HCT116 (cell line): ENCODE data around the gene PRM1. TPM values are rescaled to one million over a fixed set of nuclear protein-coding genes. Genes with fewer than 3 reads are reported as not detected.

Experiments used
- ATAC-seq: fragments of 200-7000 bp; cut with Tn5 transposase; 2 replicates; pipeline ENCODE4 v1.9.1; 2020; ENCODE audit warnings: mild to moderate bottlenecking, moderate library complexity
- BruUV-seq: library from RNA; stranded (reverse); fragments of 400-500 nt; replicated peaks from 2 replicates; lab custom pipeline; 2021; lab: Mats Ljungman, UMichigan
- CTCF ChIA-PET: fragments of 300-600 bp; sonication (Branson Sonifier 250); formaldehyde crosslinking; loops from one replicate; lab custom pipeline; 2021; ENCODE audit warnings: antibody characterized with exemption; lab: Charles Lee
- POLR2A ChIA-PET: fragments of 300-600, 350-600 bp; sonication (Branson Sonifier 250); formaldehyde crosslinking; loops from one replicate; lab custom pipeline; 2021; ENCODE audit warnings: antibody characterized with exemption; lab: Charles Lee
- RAD21 ChIA-PET, 2 experiments: fragments of 300-600 bp; sonication (Branson Sonifier 250); formaldehyde crosslinking; loops; one replicate each; lab custom pipeline; 2023; ENCODE audit warnings: low total read pairs in 2 of 2; ENCODE audit not compliant: uncharacterized antibody in 2 of 2, unreplicated experiment in 2 of 2, low non-redundant PET in 1 of 2; lab: Charles Lee
- DNase-seq: peaks from one replicate; pipeline ENCODE4 v3.0.0-alpha.2; 2010; ENCODE audit warnings: low read depth, low spot score
- H2AFZ ChIP-seq: fragments of 200-600 bp; shearing (Covaris generic), sonication (generic); 2 replicates; pipeline ENCODE4 v1.6.1; 2017; ENCODE audit warnings: low read depth, mixed run types, mixed read lengths, antibody characterized with exemption, low read length; ENCODE audit not compliant: poor library complexity, severe bottlenecking
- H3K27ac ChIP-seq: 2 replicates; pipeline ENCODE4 v1.5.1; 2012; ENCODE audit warnings: low read depth, low read length
- H3K27me3 ChIP-seq: fragments of 200-600 bp; sonication (generic); 2 replicates; pipeline ENCODE4 v1.6.1; 2016; ENCODE audit warnings: mixed run types, low read length, mixed read lengths; ENCODE audit not compliant: insufficient read depth
- H3K36me3 ChIP-seq, 2 experiments: fragments of 200-500 bp in 1 of 2; fragments of 200-600 bp in 1 of 2; sonication (Bioruptor generic) in 1 of 2; sonication (generic) in 1 of 2; 2 replicates each; pipeline versions ENCODE4 v1.5.1 to v1.6.1; 2014 to 2016; ENCODE audit warnings: low read length in 2 of 2, inconsistent platforms in 1 of 2, mixed read lengths in 1 of 2, mixed run types in 1 of 2; ENCODE audit not compliant: insufficient read depth in 2 of 2, control insufficient read depth in 1 of 2
- H3K4me1 ChIP-seq, 2 experiments: fragments of 200-600 bp in 1 of 2; sonication (generic) in 1 of 2; 2 replicates each; pipeline versions ENCODE4 v1.5.1 to v1.6.1; 2012 to 2017; ENCODE audit warnings: low read length in 2 of 2, inconsistent platforms in 1 of 2, mild to moderate bottlenecking in 1 of 2, mixed read lengths in 1 of 2, mixed run types in 1 of 2, moderate library complexity in 1 of 2; ENCODE audit not compliant: insufficient read depth in 2 of 2, control insufficient read depth in 1 of 2
- H3K4me2 ChIP-seq: fragments of 200-600 bp; sonication (generic); 2 replicates; pipeline ENCODE4 v1.6.1; 2017; ENCODE audit warnings: mixed run types, low read length, mixed read lengths
- H3K4me3 ChIP-seq, 2 experiments: fragments of 200-600 bp in 1 of 2; sonication (generic) in 1 of 2; replicated peaks in 1 of 2; 2 replicates each; pipeline ENCODE4 v1.5.1; 2011 to 2016; ENCODE audit warnings: low read length in 2 of 2, control low read depth in 1 of 2, low read depth in 1 of 2, mild to moderate bottlenecking in 1 of 2, mixed read lengths in 1 of 2, mixed run types in 1 of 2
- H3K79me2 ChIP-seq: fragments of 200-600 bp; sonication (generic); 2 replicates; pipeline ENCODE4 v1.6.1; 2017; ENCODE audit warnings: mild to moderate bottlenecking, mixed run types, low read length, moderate library complexity, mixed read lengths; ENCODE audit not compliant: insufficient read depth
- H3K9ac ChIP-seq: fragments of 200-600 bp; sonication (generic); 2 replicates; pipeline ENCODE4 v1.6.1; 2016; ENCODE audit warnings: low read length, mixed read lengths
- H3K9me2 ChIP-seq: fragments of 200-600 bp; sonication (generic), shearing (Covaris generic); 2 replicates; pipeline ENCODE4 v1.6.1; 2017; ENCODE audit warnings: mixed run types, mild to moderate bottlenecking, moderate library complexity; ENCODE audit not compliant: insufficient read depth
- H3K9me3 ChIP-seq, 2 experiments: fragments of 200-500 bp in 1 of 2; fragments of 200-600 bp in 1 of 2; sonication (Bioruptor generic) in 1 of 2; sonication (generic) in 1 of 2; 2 replicates each; pipeline ENCODE4 v1.6.1; 2014 to 2017; ENCODE audit warnings: low read length in 2 of 2, mixed read lengths in 2 of 2, inconsistent platforms in 1 of 2, low read depth in 1 of 2, mild to moderate bottlenecking in 1 of 2, mixed run types in 1 of 2, moderate library complexity in 1 of 2; ENCODE audit not compliant: control insufficient read depth in 1 of 2, insufficient read depth in 1 of 2
- H4K20me1 ChIP-seq: fragments of 200-600 bp; sonication (generic), shearing (Covaris generic); 2 replicates; pipeline ENCODE4 v1.6.1; 2017; ENCODE audit warnings: mixed run types, mild to moderate bottlenecking, moderate library complexity; ENCODE audit not compliant: insufficient read depth
- CBX3 ChIP-seq: IDR thresholded peaks from 2 replicates; pipeline ENCODE4 v1.6.1; 2012; ENCODE audit warnings: low read depth
- ELF1 ChIP-seq: IDR thresholded peaks from 2 replicates; pipeline ENCODE4 v1.6.1; 2012; ENCODE audit warnings: low read depth, borderline replicate concordance
- EZH2phosphoT487 ChIP-seq: fragments of 200-600 bp; IDR thresholded peaks from 2 replicates; pipeline ENCODE4 v1.6.1; 2018; ENCODE audit warnings: antibody characterized with exemption, borderline replicate concordance
- FOSL1 ChIP-seq: IDR thresholded peaks from 2 replicates; pipeline ENCODE4 v1.6.1; 2012; ENCODE audit warnings: low read depth
- POLR2A ChIP-seq: IDR thresholded peaks from 2 replicates; pipeline ENCODE4 v1.7.0; 2011; ENCODE audit warnings: borderline replicate concordance; ENCODE audit not compliant: insufficient read depth, insufficient read length; ENCODE audit errors: extremely low read depth
- POLR2AphosphoS5 ChIP-seq: IDR thresholded peaks from 2 replicates; pipeline ENCODE4 v1.6.1; 2011; ENCODE audit warnings: mild to moderate bottlenecking, low read depth, low read length, moderate library complexity
- RAD21 ChIP-seq: IDR thresholded peaks from 2 replicates; pipeline ENCODE4 v1.6.1; 2012; ENCODE audit warnings: low read depth, mild to moderate bottlenecking
- SIN3A ChIP-seq: IDR thresholded peaks from 2 replicates; pipeline ENCODE4 v1.6.1; 2012; ENCODE audit warnings: low read depth
- SP1 ChIP-seq: IDR thresholded peaks from 2 replicates; pipeline ENCODE4 v1.6.1; 2012; ENCODE audit warnings: low read depth
- SRF ChIP-seq: IDR thresholded peaks from 2 replicates; pipeline ENCODE4 v1.6.1; 2012; ENCODE audit warnings: low read depth
- YY1 ChIP-seq: IDR thresholded peaks from 2 replicates; pipeline ENCODE4 v1.6.1; 2011; ENCODE audit warnings: low read length, low read depth, moderate library complexity, mild to moderate bottlenecking; ENCODE audit not compliant: insufficient replicate concordance; ENCODE audit errors: extremely low read depth
- ZNF274 ChIP-seq: fragments of 200-500 bp; sonication (Bioruptor generic); IDR thresholded peaks from 2 replicates; pipeline ENCODE4 v1.6.1; 2014; ENCODE audit warnings: mild to moderate bottlenecking, low read depth, low read length, inconsistent platforms
- intact Hi-C: fragments of 100-400 bp; cut with micrococcal nuclease; formaldehyde crosslinking; loops from 2 replicates; pipeline ENCODE4 v1.10.0; 2022
- total RNA-seq: library from RNA; stranded (reverse); gene quantifications from one replicate; pipeline ENCODE4 v1.2.1, GENCODE V29; 2021; ENCODE audit not compliant: unreplicated experiment
- TF ChIP-seq, protein P1 (sequence below): IDR thresholded peaks from 2 replicates; pipeline ENCODE4 v1.6.1; 2012
- TF ChIP-seq, protein P2 (sequence below): IDR thresholded peaks from 2 replicates; pipeline ENCODE4 v1.6.1; 2011; ENCODE audit warnings: mild to moderate bottlenecking, low read length, moderate library complexity; ENCODE audit not compliant: insufficient replicate concordance; ENCODE audit errors: extremely low read depth

PRM1 gene
- total RNA-seq, 1 experiment from 2014 or later, result not detected

DNA sequence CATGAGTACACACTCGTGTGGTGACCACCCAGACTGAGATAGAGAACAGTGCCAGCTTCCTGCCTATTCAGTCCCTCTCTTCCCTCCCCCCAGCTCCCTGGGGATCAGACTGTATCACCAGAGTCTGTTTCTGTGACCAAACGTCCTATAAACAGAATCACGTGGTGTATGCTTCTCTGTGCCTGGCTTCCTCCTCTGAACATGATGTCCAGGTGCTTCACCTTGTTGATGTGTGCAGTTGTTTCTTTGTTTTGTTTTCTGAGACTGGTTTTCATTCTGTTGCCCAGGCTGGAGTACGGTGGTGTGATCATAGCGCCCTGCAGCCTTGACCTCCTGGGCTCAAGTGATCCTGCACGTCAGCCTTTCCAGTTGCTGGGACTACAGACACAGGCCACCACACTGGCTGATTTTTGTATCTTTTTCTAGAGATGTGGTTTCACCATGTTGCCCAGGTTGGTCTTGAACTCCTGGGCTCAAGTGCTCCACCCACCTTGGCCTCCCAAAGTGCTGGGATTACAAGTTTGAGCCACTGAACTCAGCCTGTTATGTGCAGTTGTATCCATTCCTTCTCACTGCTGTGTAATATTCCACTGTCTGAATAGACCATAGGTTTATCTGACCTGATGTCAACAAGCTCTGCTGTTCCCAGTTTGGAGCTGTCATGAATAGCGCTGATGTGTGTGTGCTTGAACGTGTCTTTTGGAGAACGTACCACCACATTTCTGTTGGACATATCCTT, 28.9 kb upstream of the PRM1 start:
- ChIA-PET POLR2A (no interaction called here), RAD21 (no interaction called here), CTCF (no interaction called here)
- Histone ChIP-seq H3K9me3 (no peaks in the 10 kb centered on the region), H3K4me2 (no peak overlapping the region), H4K20me1 (no peaks in the 10 kb centered on the region), H2AFZ (no peak overlapping the region), H3K4me1 (peaks cover 32 to 35% of the 10 kb centered on the region in 2 experiments), H3K9me2 (no peaks in the 10 kb centered on the region), H3K9ac (no peak overlapping the region), H3K4me3 (no peak overlapping the region), H3K27me3 (no peaks in the 10 kb centered on the region), H3K79me2 (no peaks in the 10 kb centered on the region), H3K36me3 (no peaks in the 10 kb centered on the region), H3K27ac (no peak overlapping the region)
- BruUV-seq, result no TSS peak
- DNase-seq (no peak), ATAC-seq (no peak)
- intact Hi-C loops, result no loop called here
- TF ChIP-seq SP1, result no peak
- no peak for TF ChIP-seq CBX3

DNA sequence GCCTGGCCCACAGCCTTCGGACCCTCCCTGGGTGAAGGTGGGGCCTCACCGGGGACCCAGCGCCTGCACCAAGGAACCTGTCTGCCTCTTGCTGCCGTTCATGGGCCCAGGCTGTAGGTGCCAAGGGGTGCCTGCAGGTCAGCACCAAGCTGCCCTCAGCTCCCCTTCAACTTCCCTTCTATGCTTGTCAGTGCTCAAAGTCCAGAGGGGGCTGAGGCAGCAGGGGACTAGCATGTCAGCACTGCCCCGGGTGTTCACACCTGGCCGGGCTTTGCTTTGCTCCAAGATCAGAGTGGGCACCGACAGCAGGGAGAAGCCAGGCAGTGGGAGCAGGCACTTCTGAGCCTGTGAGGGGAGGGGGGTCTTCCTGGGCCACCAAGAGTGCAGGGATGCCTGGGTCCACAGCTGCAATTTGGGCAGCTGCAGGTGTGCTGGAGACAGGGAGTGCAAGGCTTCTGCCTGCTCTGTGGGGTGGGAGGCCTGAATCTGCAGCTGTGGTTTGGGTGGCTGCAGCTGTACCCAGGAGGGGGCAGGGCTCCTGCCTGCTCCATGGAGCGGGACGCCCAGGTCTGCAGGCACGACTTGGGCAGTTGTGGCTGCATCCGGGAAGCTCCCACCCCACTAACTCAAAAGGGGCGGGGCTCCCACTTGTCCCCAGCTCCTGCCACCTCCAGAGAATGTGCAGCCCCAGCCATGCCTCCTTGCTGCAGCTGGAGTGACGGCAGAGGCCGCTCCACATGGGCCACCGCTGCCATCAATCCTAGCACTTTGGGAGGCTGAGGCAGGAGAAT, 27.6 kb upstream of the PRM1 start:
- Histone ChIP-seq H3K9me3 (no peaks in the 10 kb centered on the region), H3K36me3 (no peaks in the 10 kb centered on the region), H3K4me2 (no peak overlapping the region), H3K27me3 (no peaks in the 10 kb centered on the region), H3K9ac (no peak overlapping the region), H3K27ac (no peak overlapping the region), H3K79me2 (no peaks in the 10 kb centered on the region), H2AFZ (no peak overlapping the region), H3K4me3 (no peak overlapping the region), H4K20me1 (no peaks in the 10 kb centered on the region), H3K4me1 (peaks cover 18 to 21% of the 10 kb centered on the region in 2 experiments), H3K9me2 (no peaks in the 10 kb centered on the region)
- CTCF ChIA-PET, result no interaction called here
- POLR2A ChIA-PET, result no interaction called here
- intact Hi-C loops, result no loop called here
- DNase-seq, result no peak
- RAD21 ChIA-PET, result no interaction called here
- no TSS peak for BruUV-seq
- no peak for ATAC-seq
- TF ChIP-seq SRF, result no peak
- TF ChIP-seq POLR2A, result no peak
- TF ChIP-seq RAD21, result no peak
- no peak for TF ChIP-seq YY1
- no peak for TF ChIP-seq POLR2AphosphoS5
- TF ChIP-seq FOSL1, result no peak
- TF ChIP-seq ELF1, result no peak
- no peak for TF ChIP-seq EZH2phosphoT487
- no peak for TF ChIP-seq SP1
- TF ChIP-seq, protein P1, sequence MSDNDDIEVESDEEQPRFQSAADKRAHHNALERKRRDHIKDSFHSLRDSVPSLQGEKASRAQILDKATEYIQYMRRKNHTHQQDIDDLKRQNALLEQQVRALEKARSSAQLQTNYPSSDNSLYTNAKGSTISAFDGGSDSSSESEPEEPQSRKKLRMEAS, result no peak
- TF ChIP-seq SIN3A, result no peak
- TF ChIP-seq, protein P2, sequence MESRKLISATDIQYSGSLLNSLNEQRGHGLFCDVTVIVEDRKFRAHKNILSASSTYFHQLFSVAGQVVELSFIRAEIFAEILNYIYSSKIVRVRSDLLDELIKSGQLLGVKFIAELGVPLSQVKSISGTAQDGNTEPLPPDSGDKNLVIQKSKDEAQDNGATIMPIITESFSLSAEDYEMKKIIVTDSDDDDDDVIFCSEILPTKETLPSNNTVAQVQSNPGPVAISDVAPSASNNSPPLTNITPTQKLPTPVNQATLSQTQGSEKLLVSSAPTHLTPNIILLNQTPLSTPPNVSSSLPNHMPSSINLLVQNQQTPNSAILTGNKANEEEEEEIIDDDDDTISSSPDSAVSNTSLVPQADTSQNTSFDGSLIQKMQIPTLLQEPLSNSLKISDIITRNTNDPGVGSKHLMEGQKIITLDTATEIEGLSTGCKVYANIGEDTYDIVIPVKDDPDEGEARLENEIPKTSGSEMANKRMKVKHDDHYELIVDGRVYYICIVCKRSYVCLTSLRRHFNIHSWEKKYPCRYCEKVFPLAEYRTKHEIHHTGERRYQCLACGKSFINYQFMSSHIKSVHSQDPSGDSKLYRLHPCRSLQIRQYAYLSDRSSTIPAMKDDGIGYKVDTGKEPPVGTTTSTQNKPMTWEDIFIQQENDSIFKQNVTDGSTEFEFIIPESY, result no peak
- no peak for TF ChIP-seq ZNF274
